ENCODE measurements around the gene CDKL1.
"Not testable (repeated sequence)": the region's sequence is repeated elsewhere in the genome, so short reads cannot be mapped to it uniquely, and the experiment has no call there.

CDKL1 gene

GRCh38 chr14:50333014-50333509, 63.6 kb downstream of the CDKL1 start:
- DNase-seq (ENCODE audit: low read depth in 2 of 2): peak; percentile 77 to 83

- no peak for DNase-seq (ENCODE audit: low read depth in 2 of 2)
These were observed 65.1 kb downstream of the CDKL1 start for GRCh38 chr14:50331596-50331995.

GRCh38 chr14:50321009-50321660, 75.5 kb downstream of the CDKL1 start:
- peak; percentile 76 to 77 for DNase-seq (ENCODE audit: low read depth in 2 of 2)

- DNase-seq (ENCODE audit: low read depth in 2 of 2): no peak
These were observed 76.4 kb downstream of the CDKL1 start for GRCh38 chr14:50320283-50320682.

- no peak for DNase-seq (ENCODE audit: low read depth in 2 of 2)
These were observed 77.0 kb downstream of the CDKL1 start for GRCh38 chr14:50319721-50320120.

GRCh38 chr14:50319293-50319692, 77.4 kb downstream of the CDKL1 start:
- no peak for DNase-seq (ENCODE audit: low read depth in 2 of 2)

GRCh38 chr14:50318031-50318626, 78.6 kb downstream of the CDKL1 start:
- no peak for DNase-seq (ENCODE audit: low read depth in 2 of 2)

GRCh38 chr14:50314098-50314497, 82.6 kb downstream of the CDKL1 start:
- not testable (repeated sequence) for DNase-seq (ENCODE audit: low read depth in 2 of 2)

- DNase-seq (ENCODE audit: low read depth in 2 of 2): no peak
These were observed 84.0 kb downstream of the CDKL1 start for GRCh38 chr14:50312734-50313054.

- DNase-seq (ENCODE audit: low read depth in 2 of 2): peak; percentile 75 to 77
These were observed 84.5 kb downstream of the CDKL1 start, which contains the start of the genes DMAC2L and L2HGDH for GRCh38 chr14:50311972-50312733. Gene DMAC2L, plus strand, starts transcription at chr14:50312324. Its CDS starts 9,164 bp downstream, at chr14:50321488. Gene L2HGDH, minus strand, starts transcription at chr14:50312229. Its CDS starts 79 bp downstream, at chr14:50312150.

GRCh38 chr14:50311337-50311971, 85.2 kb downstream of the CDKL1 start:
- no peak for DNase-seq (ENCODE audit: low read depth in 2 of 2)

GRCh38 chr14:50310445-50310844, 86.2 kb downstream of the CDKL1 start:
- no peak for DNase-seq (ENCODE audit: low read depth in 2 of 2)

GRCh38 chr14:50308363-50308915, 88.2 kb downstream of the CDKL1 start:
- no peak for DNase-seq (ENCODE audit: low read depth in 2 of 2)

- DNase-seq (ENCODE audit: low read depth in 2 of 2): no peak
These were observed 92.8 kb downstream of the CDKL1 start for GRCh38 chr14:50303744-50304471.

GRCh38 chr14:50301914-50302313, 94.8 kb downstream of the CDKL1 start:
- DNase-seq (ENCODE audit: low read depth in 2 of 2): no peak

GRCh38 chr14:50299585-50299984, 97.1 kb downstream of the CDKL1 start:
- no peak for DNase-seq (ENCODE audit: low read depth in 2 of 2)

- DNase-seq (ENCODE audit: low read depth in 2 of 2): no peak
These were observed 106.4 kb downstream of the CDKL1 start for GRCh38 chr14:50290306-50290705.

- DNase-seq (ENCODE audit: low read depth in 2 of 2): no peak
These were observed 108.5 kb downstream of the CDKL1 start for GRCh38 chr14:50288146-50288545.

- no peak for DNase-seq (ENCODE audit: low read depth in 2 of 2)
These were observed 110.8 kb downstream of the CDKL1 start for GRCh38 chr14:50285861-50286260.

Data from fibroblast of skin of left biceps (primary cell).